HG03066 (cell line): ENCODE data around the gene ATP6AP1.
"Not testable (repeated sequence)": the region's sequence is repeated elsewhere in the genome, so short reads cannot be mapped to it uniquely, and the experiment has no call there.

ENCODE experiments used
- ATAC-seq: cut with Tn5 transposase; IDR thresholded peaks from one replicate; pipeline ENCODE4 v1.9.1; 2021; ENCODE audit warnings: low read depth; ENCODE audit not compliant: unreplicated experiment

The ATP6AP1 gene

DNA sequence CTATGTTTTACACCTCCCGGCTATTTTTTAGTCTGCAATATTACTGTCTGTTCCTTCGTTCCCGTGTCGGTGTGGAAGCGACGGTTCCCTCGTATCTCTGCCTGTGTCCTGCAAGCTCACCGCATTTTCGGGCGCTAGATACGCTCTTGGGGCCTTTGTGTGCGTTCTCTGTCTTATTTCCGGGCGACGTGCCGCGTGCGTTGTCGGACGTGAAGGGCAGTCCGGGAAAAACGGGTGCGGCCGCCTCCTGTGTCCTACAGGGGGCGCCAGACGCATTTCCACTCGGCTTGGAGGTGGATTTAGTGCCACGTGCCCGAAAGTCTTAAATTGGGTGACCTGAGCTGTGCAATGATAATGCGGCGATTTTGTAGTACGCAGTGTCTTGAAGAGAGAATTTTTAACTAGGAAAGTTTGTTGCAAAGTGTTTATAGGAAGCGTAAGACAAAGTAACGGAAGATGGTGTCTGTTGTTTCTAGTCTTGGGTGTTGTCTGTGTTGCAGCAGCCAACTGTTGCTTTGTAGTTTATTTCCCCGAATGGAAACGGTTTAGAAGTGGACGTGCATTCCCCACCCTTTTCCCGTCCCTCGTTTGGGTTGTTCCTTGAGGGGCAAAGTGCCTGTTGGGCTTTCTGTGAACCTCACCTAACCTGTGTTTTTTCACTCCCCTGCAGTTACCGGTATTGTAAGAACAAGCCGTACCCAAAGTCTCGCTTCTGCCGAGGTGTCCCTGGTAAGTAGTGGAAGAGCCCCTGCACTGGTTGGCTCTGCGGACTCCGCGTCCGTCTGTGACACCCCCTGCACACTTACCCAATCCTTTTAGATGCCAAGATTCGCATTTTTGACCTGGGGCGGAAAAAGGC lies 29.6 kb upstream of the ATP6AP1 start:
- ATAC-seq, result no peak

- no peak for ATAC-seq
Observed at GRCh38 chrX:154399527-154400368, 28.7 kb upstream of the ATP6AP1 start.

DNA sequence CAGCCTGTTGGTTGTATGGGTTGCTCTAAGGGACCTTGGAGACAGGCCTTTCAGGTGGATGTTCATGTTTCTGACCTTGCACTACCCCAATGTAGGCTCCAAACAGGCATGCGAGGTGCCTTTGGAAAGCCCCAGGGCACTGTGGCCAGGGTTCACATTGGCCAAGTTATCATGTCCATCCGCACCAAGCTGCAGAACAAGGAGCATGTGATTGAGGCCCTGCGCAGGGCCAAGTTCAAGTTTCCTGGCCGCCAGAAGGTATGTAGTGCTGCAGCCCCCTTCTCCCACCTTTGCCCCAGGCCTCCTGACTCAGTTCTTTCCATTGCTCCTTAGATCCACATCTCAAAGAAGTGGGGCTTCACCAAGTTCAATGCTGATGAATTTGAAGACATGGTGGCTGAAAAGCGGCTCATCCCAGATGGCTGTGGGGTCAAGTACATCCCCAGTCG lies 28.1 kb upstream of the ATP6AP1 start:
- ATAC-seq, result not testable (repeated sequence)

GRCh38 chrX:154401045-154401799 lies 27.3 kb upstream of the ATP6AP1 start:
- no peak for ATAC-seq

- no peak for ATAC-seq
Observed at GRCh38 chrX:154401918-154402621, 26.4 kb upstream of the ATP6AP1 start.

- no peak for ATAC-seq
Observed at GRCh38 chrX:154402622-154403127, 25.8 kb upstream of the ATP6AP1 start.

DNA sequence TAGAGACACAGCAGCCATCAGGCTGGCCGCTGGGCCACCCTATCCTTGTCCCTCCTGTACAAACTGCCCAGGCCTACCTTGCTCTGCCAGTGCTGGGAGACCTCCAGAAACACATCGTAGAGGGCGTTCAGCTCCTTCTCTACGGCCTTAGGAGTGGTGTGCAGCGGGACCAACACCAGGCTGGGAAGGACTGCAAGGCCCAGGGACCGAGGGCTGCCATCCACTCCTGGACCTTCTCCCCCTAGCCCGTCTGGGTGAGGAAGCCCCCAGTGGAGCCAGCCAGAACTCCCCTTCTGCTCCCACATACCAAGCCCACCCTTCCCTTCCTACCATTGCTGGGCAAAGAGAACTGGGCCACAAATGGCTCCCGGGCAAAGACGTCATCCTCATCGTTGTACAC lies 25.3 kb upstream of the ATP6AP1 start:
- ATAC-seq, result no peak

DNA sequence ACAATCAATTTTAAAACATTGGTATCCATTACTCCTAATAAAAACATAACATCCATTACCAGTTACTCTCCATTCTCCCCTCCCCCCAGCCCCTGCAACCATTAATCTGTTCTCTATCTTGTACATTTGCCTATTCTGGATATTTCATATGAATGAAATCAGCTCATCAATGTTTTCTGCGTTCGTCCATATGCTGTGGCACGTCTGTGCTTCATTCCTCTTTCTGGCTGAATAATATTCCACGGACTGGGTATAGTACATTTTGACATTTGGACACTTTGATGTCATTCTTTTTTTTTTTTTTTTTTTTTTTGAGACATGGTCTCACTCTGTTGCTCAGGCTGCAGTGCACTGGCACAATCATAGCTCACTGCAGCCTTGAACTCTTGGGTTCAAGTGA lies 24.6 kb upstream of the ATP6AP1 start:
- no peak for ATAC-seq

GRCh38 chrX:154404625-154405192 lies 23.8 kb upstream of the ATP6AP1 start:
- ATAC-seq, result no peak

DNA sequence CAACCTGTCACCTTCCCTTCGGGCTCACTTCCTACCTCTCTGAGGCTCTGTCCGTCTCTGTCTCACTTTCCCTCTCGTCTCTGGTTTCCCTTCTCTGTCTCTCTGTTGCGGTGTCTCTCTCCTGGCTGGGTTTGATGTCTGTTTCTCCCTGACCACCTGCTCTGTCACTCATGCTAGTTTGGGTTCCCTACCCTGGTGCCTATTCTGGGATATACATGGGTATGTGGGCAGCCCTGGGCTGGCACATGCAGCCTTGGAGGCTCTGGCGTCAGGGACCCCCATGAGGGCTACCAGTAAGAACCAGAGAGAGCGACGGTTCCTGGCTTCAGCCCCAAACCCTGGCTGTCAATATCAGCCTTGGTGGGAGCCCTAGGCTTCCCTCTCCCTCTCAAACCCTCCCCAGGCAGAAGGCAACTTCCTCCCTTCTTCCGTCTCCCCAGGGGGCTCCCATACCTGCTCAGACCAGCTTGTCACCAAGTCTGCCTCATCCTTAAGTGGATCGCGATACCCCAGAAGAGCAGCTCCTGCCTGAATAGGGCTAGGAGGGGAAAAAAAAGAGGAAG lies 19.7 kb upstream of the ATP6AP1 start:
- ATAC-seq, result no peak

DNA sequence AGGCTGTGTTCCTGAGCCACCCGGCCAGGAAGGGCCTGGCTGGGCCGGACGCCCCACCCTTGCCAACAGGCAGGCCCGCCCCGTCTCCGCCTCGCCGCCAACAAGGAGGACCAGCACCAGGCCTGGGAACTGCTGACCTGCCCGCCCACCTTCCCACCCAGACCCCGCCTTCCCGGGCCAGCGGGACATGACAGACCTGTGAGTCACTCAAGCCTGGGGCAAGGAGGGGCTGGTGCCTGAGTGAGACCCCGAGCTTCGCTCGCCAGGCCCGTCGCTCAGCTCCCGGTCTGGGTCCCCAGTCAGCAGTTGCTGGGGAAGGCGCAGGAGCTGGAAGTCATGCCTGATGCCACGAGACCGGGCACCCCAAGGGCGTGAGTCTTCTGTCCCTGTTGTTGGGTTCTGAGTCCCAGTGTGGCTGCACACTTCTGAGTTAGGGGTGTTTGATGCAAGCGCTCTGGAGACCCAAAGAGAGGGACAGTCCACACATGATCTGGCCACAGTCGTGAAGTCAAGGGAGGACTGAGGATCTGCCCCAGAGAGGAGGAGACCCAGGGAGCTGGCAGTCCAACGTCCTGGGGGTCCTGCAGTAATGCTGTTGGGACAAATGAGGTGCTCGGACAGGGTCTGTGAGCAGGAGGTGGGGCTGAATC lies 19.1 kb upstream of the ATP6AP1 start, which contains the start of gene DNASE1L1:
Gene DNASE1L1 (minus strand): TSS at position 33 of the 650 bp plus-strand sequence. CDS start 3,686 bp downstream, outside the sequence.
- ATAC-seq, result no peak

DNA sequence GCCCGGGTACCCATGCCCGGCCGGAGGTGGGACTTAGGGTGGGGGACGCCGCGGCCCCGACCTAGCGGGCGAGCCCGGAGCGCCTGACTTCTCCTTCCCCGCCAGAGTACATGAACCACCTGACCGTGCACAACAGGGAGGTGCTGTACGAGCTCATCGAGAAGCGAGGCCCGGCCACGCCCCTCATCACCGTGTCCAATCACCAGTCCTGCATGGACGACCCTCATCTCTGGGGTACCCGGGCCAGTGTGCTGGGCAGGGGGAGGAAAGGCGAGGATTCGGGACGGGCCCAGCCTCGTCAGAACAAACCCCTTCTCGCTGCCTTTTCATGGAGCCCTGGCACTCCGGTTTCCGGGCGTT lies 16.5 kb upstream of the ATP6AP1 start:
- ATAC-seq, result peak; percentile 59

- ATAC-seq, result no peak
Observed at GRCh38 chrX:154412468-154412867, 16.0 kb upstream of the ATP6AP1 start.

DNA sequence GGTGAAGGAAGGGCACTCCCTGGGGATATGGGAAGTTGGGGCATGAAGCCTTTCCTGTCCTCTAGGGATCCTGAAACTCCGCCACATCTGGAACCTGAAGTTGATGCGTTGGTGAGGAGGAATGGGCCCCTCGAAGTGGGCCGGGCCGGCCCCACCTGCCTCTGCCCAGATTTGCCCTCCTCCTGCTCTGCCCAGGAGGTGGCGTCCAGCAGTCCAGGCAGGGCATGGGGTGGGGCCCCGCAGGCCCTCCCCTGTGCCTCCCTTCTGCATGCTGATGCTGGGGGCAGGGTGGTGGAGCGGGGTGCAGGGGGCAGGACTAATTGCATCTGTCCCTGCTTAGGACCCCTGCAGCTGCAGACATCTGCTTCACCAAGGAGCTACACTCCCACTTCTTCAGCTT lies 15.3 kb upstream of the ATP6AP1 start:
- no peak for ATAC-seq

- ATAC-seq, result no peak
Observed at GRCh38 chrX:154417157-154417556, 11.3 kb upstream of the ATP6AP1 start.

DNA sequence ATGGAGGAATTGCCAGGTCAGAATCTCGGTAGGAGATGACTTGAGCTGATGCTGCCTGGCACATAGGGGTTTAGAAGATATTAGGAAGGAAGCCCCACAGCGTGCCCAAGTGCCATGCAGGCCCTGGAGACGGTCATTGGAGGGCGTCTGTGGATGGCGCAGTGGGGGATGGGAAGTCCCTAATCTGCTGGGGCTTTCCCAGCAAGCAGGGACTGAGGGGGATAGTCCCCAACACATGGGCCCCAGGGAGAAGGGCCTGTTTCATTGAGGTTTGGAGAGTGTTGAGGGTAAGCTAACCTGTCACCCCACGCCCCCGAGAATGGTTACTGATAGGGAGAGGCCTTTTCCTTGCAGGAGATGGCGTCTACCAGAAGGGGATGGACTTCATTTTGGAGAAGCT lies 9.3 kb upstream of the ATP6AP1 start:
- ATAC-seq, result no peak

DNA sequence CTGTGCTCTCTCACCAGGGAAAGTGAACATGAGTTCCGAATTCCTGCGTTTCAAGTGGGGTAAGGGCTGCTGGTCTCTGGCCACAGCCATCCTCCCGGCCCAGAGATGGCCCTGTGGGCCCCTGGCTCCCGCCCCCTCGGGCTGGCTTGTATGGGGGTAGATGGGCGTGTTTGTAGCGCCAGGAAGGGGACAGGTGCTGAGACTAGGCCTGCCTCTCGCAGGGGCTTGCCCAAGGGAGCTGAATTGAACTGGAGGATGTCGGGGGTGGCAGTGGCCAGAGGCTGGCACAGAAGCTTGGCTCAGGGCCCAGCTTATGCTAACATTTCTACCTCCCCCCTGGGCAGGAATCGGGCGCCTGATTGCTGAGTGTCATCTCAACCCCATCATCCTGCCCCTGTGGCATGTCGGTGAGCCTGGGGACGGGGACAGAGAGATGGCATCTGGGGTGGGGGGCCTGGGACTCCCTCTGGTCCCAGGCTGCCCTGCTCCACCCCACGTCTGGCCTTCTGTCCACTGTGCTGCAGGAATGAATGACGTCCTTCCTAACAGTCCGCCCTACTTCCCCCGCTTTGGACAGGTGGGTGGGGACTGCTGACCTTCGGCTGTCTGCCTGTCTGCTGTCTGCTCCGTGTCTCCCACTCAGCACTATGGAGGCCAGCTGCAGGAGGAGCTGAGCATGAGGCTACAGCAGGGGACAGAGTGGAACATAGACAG lies 8.6 kb upstream of the ATP6AP1 start:
- ATAC-seq, result no peak

- no peak for ATAC-seq
Observed at GRCh38 chrX:154420402-154420756, 8.1 kb upstream of the ATP6AP1 start.
